ENCODE measurements around the gene ADGRB3. TPM values are rescaled to one million over a fixed set of nuclear protein-coding genes. Genes with fewer than 3 reads are reported as not detected.
"Not testable (repeated sequence)": the region's sequence is repeated elsewhere in the genome, so short reads cannot be mapped to it uniquely, and the experiment has no call there.

The ADGRB3 gene
- total RNA-seq, 2 experiments from 2014 or later, result not detected

GRCh38 chr6:69116658-69117057 lies 481.6 kb downstream of the ADGRB3 start:
- TF ChIP-seq EZH2phosphoT487 (IDR thresholded peaks at IDR 0.05; ENCODE audit: borderline replicate concordance, low read depth, low read length), result no peak
- no peak for TF ChIP-seq CTCF (conservative IDR thresholded peaks at IDR 0.05; ENCODE audit: low read length)

GRCh38 chr6:69121461-69122406 lies 486.7 kb downstream of the ADGRB3 start:
- POLR2A ChIA-PET; H2AFZ ChIP-seq (ENCODE audit: low read length); intact Hi-C loops (cut with micrococcal nuclease; ENCODE audit: unreplicated experiment); H3K27ac ChIP-seq (ENCODE audit: low read depth, low read length, poor library complexity, severe bottlenecking); H3K36me3 ChIP-seq (ENCODE audit: insufficient read depth, low read length); H3K4me2 ChIP-seq (ENCODE audit: low read length); BruUV-seq (replicated peaks); H3K79me2 ChIP-seq (ENCODE audit: insufficient read depth, low read depth, low read length); H3K9me2 ChIP-seq (ENCODE audit: insufficient read depth, low read length); H3K4me1 ChIP-seq (ENCODE audit: insufficient read depth, low read length, poor library complexity, severe bottlenecking); H4K20me1 ChIP-seq (ENCODE audit: insufficient read depth, low read length); CTCF ChIA-PET (ENCODE audit: unreplicated experiment); H3K4me3 ChIP-seq (ENCODE audit: low read depth, low read length, poor library complexity, severe bottlenecking); DNase-seq (ENCODE audit: low spot score); H3K9me3 ChIP-seq (ENCODE audit: low read length): not testable (repeated sequence)

More at GRCh38 chr6:69116658-69117057, 481.6 kb downstream of the ADGRB3 start:
- BruUV-seq (replicated peaks), result no TSS peak
- no peaks in the 10 kb centered on the region for H3K79me2 ChIP-seq (ENCODE audit: insufficient read depth, low read depth, low read length)
- H3K36me3 ChIP-seq (ENCODE audit: insufficient read depth, low read length), result no peaks in the 10 kb centered on the region
- POLR2A ChIA-PET, result interaction anchor here (0.5 kb wide), 1 partner anchor 11 kb away, joined by 4 read pairs; no protein-coding TSS in a partner anchor
- H4K20me1 ChIP-seq (ENCODE audit: insufficient read depth, low read length), result no peaks in the 10 kb centered on the region
- intact Hi-C loops (cut with micrococcal nuclease; ENCODE audit: unreplicated experiment), result no loop called here
- H3K9me3 ChIP-seq (ENCODE audit: low read length), result no peaks in the 10 kb centered on the region
- no peaks in the 10 kb centered on the region for H3K9me2 ChIP-seq (ENCODE audit: insufficient read depth, low read length)
- CTCF ChIA-PET (ENCODE audit: unreplicated experiment), result no interaction called here
- no peak overlapping the region for H3K27ac ChIP-seq (ENCODE audit: low read depth, low read length, poor library complexity, severe bottlenecking)
- DNase-seq (ENCODE audit: low spot score), result no peak
- H3K4me3 ChIP-seq (ENCODE audit: low read depth, low read length, poor library complexity, severe bottlenecking), result no peak overlapping the region
- H3K4me2 ChIP-seq (ENCODE audit: low read length), result no peak overlapping the region
- H2AFZ ChIP-seq (ENCODE audit: low read length), result no peak overlapping the region
- no peaks in the 10 kb centered on the region for H3K4me1 ChIP-seq (ENCODE audit: insufficient read depth, low read length, poor library complexity, severe bottlenecking)

GRCh38 chr6:69122407-69122773 lies 487.3 kb downstream of the ADGRB3 start:
- Histone ChIP-seq H3K9me2 (ENCODE audit: insufficient read depth, low read length) (no peaks in the 10 kb centered on the region; the same call in 1 of the 2 replicates), H3K27ac (ENCODE audit: low read depth, low read length, poor library complexity, severe bottlenecking) (no peak overlapping the region), H3K4me2 (ENCODE audit: low read length) (no peak overlapping the region), H4K20me1 (ENCODE audit: insufficient read depth, low read length) (no peaks in the 10 kb centered on the region), H3K4me3 (ENCODE audit: low read depth, low read length, poor library complexity, severe bottlenecking) (no peak overlapping the region), H2AFZ (ENCODE audit: low read length) (no peak overlapping the region), H3K36me3 (ENCODE audit: insufficient read depth, low read length) (no peaks in the 10 kb centered on the region), H3K9me3 (ENCODE audit: low read length) (no peaks in the 10 kb centered on the region), H3K4me1 (ENCODE audit: insufficient read depth, low read length, poor library complexity, severe bottlenecking) (no peaks in the 10 kb centered on the region), H3K79me2 (ENCODE audit: insufficient read depth, low read depth, low read length) (no peaks in the 10 kb centered on the region)
- TF ChIP-seq EZH2phosphoT487 (IDR thresholded peaks at IDR 0.05; ENCODE audit: borderline replicate concordance, low read depth, low read length) (no peak), CTCF (conservative IDR thresholded peaks at IDR 0.05; ENCODE audit: low read length) (no peak)
- CTCF ChIA-PET (ENCODE audit: unreplicated experiment), result no interaction called here
- POLR2A ChIA-PET, result interaction anchor here (0.7 kb wide), 1 partner anchor 895 kb away, joined by 3 read pairs; no protein-coding TSS in a partner anchor
- intact Hi-C loops (cut with micrococcal nuclease; ENCODE audit: unreplicated experiment), result no loop called here
- BruUV-seq (replicated peaks), result no TSS peak
- DNase-seq (ENCODE audit: low spot score), result no peak

Data from OCI-LY7 (cell line).